NCI-H748 (cell line): Measurements from ENCODE around the gene GMDS.

Experiments used
- DNase-seq: peaks from one replicate; lab custom pipeline; 2025; ENCODE audit not compliant: unreplicated experiment; lab: John Stamatoyannopoulos, UW

The GMDS gene

DNA sequence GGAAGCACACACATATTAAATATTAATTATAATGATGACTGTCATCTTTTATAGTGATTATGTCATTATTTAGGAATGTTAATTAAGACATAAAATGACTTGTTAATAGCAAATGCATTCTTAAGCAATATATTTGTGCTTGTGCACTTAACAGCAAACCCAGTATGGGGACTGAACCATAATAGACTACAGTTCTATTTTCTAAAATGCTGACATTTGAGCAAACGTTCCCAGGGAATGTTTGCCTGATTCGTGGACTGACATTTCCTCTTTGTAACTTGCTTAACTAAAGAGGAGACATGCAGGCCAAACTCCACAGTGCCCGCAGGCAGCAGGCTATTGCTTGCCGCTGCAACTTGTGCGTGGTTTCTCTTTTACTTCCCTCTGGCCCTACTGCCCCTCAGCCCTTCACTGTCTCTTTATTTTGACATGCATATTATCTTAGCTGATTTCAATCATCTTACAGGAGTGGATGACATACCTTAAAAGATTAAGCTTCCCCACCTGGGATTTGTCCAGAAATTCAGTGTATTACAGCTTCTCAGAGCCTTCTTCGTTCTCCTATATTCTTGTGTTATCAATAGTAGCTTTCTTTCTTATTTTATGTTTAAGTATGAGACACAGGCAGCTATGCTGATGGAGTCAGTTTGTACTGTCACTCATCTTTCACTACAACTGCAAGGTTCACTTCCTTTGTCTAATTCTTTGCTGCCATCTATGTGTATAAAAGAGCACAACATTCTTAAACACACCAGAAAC lies 141.5 kb downstream of the GMDS start:
- DNase-seq, result peak; percentile 71

DNA sequence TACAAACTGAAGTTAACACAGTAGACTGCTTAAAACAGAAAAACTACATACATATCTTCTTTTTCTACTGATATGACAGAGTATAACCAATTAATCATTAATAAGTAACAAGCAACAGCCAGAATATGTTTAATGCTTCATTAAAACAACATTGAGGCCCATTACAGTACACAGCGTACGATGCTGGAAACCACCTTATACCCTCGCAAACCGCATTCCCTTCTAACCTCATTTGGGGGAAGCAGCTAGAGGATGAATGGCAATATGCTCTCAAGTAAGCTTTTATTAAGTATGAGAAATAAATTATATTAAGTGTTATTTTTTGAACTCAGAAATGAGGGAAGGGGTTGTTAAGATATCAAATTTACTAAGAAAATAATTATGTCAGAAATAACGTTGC lies 142.4 kb downstream of the GMDS start:
- DNase-seq, result no peak

DNA sequence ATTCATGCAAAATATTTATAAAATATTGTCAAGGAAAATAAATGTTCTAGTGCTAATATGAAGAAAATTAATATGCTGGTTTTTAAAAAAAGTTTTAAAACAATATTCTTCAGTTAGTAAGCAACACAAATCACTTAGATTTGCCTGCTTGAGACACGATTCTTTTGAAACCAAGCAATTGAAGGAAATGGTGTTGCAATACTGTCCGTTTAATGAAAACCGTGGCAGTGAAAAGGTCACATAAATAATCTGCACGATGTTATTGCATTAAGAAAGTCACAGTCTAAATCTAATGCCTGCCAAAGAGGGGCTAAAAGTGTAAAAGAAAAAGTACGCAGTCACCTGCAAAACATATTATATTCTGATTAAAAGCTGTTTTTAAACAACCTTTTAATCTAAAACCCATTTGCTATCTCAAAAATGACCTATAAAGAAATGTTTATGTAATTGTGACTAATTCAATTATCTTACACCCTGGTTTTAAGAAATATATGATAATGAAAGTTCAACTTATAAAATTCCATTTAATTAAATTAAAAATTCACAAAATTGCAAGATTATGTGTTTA lies 143.0 kb downstream of the GMDS start:
- DNase-seq, result no peak

DNA sequence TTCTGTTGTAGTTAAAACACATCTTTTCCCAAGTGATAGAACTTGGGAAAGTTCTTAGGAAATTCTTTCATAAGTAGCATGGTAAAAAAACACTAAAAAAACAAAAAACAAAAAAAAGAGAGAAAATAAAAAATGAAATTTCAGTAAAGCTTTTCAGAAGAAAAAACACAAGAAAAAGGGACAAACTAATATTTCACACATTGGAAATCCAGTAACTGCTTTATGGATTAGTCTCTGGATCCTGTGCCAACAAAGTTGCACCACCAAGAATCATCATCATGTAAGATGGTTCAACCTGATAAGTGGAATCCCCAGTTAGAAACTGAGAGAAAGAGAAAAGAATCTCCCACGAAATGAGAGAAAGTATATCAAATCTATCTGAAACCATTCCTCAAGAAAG lies 144.2 kb downstream of the GMDS start:
- DNase-seq, result no peak

DNA sequence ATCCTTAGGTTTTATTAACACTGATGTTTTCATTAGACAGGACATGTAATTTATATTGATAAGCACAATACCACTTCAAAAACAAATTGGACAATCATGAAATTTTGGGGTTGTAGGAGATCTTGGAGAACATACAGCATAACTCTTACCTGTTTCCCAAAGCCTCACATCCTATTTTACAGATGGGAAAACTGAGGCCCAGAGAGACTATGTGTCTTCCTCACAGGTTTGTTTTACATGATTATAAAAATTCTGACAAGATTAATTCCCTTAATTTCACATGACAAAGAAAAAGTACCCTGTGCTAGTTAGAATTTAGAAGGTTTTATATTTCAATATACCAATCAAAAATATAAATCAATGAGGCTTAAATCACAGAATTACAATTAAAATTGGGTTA lies 145.5 kb downstream of the GMDS start:
- no peak for DNase-seq

DNA sequence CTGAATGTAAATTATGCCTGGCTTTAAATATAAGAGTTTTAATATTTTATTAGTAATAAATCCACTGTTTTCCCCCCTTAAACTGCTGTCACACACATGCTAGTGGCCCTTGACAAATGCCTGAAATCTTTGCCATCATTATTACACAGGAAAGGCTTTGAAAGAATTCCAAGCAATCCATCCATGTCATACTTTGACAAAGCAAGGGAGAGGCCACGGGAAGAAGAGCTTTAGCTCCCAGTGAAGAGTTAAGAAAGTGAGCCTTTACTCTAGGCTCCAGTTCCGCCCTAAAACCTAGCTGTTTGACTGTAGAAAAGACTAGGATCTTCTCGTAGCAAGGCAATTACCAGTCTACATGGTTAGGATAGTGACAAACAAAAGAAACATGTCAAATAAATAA lies 147.9 kb downstream of the GMDS start:
- DNase-seq, result no peak

DNA sequence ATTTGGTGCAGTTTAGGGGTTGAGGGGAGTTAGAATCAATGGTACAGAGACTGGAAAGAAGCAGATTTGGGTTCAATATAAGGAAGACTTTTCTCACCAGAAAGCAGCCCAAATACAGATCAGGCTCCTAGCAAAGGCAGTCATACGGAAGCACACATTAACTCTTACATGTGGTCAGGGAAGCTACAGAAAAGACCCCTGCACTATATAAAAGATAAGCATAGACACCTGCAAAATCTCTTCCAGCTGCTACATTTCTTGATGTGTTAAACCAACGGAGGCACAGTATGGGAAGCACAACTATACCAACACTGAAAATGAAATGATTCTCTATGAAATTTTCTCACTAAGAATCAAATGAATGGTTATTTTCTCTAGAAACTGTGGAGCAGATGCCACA lies 150.8 kb downstream of the GMDS start:
- DNase-seq, result no peak

DNA sequence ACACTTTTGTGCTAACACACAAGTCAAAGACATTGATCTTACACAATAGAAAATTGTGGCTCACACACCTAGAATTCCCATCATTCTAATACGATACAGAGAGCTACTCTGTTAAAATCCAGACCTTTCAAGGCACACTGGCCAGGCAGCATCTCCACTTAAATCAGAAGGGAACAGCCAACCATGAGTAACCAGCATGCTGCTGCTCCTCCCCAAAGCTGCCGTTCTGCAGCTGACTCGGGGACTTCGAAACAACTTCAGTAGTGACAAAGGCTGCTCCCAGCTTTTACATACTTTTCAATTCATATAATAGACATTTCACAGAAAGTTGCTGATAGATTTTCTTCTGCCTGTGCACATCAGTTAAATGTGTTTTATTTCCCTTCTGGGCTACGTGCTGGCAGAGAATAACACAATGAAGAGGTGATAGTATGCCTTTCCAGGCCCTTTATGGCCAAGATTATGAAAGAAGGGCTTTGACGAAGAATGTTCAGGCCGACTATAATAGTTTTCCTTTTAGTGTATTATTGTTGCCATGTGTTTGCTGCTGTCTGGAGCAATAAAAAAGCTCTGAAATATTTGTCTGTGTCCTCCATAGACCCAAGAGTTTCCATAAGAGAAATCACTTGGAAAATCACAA lies 159.0 kb downstream of the GMDS start:
- no peak for DNase-seq

DNA sequence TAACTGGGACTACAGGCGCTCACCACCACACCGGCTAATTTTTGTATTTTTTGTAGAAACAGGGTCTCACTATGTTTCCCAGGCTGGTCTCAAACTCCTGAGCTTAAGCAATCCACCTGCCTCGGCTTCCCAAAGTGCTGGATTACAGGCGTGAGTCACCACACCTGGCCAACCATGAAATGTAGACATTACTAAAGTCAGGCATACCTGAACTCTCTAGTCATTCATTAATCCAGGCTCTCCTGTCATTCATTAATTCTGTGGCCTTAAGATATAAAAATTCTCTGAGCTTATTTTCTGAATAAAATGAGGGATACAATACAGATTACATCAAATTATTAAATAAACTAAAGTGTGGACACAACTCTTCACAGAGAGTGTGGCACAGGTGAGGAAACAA lies 159.7 kb downstream of the GMDS start:
- no peak for DNase-seq

DNA sequence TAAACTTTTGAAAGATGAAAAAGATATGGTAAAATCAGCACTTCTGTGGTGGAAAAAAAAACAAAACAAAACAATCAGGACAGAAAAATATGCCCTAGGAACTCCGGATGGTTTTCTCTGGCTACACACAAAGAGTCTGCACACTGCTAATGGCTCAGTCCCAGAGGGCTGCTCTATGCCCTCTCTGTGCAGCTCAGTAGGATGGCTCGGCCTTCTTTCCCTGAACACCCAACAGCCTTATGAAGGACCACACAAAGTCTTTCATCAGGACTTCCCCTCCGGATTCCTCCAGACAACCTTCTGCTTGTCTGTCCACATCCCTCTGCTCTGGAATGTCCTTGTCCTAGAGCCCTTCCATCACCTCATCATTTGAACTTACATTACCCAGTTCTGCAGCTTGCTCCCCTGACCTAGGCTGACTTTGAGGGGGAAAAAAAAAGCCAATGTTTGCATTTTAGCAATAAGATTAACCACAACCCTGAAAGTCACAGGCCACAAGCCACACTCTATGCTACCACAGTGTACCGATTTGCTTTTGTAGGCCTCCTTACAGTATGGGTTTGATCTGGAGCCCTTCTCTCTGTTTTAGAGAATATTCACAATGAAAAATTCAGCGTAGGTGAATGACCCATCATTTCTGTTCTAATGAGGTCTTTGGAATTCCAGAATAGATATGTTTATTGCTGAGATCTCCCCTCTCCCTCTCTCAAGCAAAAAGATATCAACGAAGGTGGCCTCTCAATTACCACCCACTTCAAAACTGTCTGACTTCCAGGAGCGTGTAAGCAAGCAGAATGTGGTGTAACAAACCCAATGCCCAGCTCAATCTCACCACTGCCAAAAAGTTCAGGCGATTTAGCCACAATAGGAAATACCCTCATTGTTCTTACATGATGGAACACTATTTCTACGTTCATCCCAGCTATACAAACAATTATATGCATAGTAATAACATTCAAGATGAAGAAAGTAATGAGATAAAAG lies 164.0 kb downstream of the GMDS start:
- no peak for DNase-seq

DNA sequence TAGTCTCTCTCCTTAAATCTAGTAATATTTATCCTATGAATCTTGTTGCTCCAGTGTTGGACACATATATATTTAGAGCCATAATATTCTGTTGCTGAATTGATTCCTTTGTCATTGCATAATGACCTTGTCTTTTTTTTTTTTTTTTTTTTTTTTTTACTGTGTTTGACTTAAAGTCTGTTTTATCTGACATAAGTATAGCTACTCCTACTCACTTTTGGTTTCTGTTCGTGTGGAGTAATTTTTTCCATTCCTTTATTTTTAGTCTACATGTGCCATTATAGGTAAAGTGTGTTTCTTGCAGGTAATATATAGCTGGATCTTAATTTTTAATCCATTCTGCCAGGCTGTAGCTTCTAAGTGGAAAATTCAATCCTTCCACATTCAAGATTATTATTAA lies 166.5 kb downstream of the GMDS start:
- no peak for DNase-seq

DNA sequence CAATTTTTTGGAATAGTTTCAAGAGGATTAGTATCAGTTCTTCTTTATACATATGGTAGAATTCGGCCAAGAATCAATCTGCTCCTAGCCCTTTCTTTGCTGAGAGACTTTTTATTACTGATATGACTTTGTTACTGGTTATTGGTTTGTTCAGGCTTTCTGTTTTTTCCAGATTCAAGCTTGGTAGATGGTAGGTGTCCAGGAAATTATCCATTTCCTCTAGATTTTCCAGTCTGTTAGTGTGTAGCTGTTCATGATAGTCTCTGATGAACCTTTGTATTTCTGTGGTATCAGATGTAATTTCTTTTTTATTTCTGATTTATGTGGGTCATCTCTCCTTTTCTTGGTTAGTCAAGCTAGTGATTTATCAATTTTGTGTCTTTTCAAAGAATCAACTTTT lies 167.6 kb downstream of the GMDS start:
- DNase-seq, result no peak

DNA sequence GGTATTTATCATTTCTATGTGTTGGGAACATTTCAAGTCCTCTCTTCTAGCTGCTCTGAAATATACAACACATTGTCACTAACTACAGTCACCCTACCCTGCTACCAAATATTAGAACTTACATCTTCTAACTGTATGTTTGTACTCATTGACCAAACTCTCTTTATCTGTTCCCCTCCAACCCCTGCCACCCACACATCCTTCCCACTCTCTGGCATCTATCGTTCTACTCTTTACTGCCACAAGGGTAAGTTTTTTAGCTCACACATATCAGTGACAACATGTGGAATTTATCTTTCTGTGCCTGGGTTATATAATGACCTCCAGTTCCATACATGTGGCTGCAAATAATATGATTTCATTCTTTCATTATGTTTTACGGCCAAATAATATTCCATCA lies 171.9 kb downstream of the GMDS start:
- no peak for DNase-seq

DNA sequence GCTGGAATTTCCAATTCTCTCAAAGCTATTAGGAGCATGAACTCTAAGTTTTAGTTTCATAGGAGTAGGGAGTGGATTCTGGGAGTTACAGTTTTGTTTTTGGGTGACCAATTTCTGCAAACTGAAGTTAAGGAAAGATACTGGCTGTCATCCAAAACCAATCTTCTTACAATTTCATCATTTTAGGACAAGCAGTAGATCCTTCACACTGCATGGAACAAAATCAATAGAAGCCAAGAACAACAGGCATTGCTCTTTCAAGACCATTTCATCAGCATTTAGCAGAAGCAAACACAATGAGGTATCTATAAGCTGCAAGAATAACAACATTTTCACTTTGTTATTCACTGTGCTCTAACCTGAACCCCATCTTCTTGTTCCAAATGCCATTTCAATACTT lies 173.0 kb downstream of the GMDS start:
- DNase-seq, result no peak

DNA sequence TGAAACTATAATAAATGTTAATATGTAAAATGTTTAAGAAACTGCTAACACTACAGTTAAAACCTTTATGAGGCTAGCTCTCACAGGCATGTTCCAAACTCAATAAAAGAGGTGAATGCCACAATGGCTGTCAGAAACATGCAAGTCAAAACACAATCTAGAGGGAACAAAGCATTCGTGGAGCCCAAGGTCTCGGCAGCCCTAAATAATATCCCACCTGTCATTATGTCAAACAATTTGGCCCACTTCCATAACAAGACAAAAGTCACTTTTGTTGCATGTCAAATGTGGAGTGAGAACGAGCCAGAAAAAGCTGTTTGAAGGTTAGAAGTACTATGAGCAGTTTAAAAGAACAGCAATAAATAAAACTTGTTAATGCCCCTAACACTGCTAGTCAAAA lies 181.9 kb downstream of the GMDS start:
- DNase-seq, result peak; percentile 78

DNA sequence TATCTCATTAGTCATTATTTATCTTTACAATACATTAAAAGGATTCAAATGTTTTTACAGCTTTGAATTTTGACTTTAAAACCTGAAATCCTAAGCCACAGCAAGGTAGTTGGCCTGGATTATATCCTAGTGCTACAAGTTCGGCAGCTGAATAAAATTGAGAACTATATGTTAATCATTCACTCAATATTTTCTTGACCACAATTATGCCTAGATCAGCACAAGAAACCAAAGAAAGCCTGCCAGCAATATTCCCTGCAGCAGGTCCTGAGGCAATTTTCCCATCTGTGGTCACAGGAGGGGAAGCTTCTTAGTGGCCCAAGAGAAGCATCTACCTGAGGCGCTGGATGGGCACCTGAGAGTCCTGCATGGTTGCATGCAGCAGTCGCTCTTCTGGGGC lies 183.5 kb downstream of the GMDS start:
- no peak for DNase-seq

DNA sequence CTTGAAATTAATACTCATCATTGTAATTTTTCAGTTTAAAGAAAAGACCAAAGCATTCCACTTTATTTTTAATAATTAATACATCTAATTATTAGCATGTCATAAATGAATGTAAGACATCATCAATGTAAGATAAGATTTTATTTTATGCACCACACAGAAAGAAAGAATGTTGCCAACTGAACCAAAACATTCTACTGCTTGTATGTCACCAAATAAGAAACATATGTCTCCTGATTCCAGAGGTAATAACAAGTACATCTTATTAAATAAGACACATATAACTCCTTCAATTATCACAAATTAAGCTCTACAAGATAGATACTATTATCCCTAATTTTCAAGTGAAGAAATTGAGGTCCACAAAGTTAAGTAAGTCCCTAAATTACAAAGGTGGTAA lies 189.5 kb downstream of the GMDS start:
- DNase-seq, result no peak

DNA sequence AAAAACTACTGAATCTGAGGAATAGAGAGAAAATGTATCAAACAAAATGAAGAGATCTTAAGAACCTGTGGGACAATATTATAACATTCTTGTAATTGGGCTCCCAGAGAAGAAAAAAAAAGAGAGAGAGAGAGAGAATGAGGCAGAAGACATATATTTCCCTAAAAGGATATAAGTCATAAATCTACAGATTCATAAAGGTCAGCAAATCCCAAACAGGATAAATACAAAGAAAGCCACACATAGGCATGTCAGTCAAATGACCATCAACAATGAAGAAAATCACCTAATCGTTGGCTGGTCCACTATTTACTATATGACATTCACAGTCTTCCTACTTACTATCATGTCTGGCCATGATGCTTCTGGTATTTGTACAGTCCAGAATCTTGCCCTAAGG lies 190.3 kb downstream of the GMDS start:
- no peak for DNase-seq

DNA sequence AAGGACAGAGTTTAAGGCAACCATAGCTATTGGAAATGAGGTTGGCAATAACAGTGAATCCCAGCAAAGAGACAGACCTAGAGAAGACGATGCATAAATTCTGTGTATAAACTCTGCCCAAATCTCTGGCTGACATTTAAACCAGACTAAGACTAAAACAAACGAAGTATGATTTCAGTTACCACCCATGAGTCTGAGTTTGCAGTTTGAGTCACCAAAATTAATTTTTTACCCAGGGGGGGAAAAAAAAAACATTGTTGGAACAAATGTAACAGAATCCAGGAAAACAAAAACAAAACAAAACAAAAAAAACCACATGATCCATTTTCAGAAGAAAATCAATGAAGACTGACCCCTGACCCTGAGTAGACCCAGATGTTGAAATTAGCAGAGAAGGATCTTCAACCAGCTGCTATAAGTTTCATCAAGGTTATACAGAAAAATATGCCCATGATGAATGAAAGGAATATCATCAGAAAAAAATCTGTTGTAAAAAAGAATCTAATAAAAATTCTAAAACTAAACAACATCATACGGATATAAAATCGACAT lies 190.8 kb downstream of the GMDS start:
- no peak for DNase-seq

DNA sequence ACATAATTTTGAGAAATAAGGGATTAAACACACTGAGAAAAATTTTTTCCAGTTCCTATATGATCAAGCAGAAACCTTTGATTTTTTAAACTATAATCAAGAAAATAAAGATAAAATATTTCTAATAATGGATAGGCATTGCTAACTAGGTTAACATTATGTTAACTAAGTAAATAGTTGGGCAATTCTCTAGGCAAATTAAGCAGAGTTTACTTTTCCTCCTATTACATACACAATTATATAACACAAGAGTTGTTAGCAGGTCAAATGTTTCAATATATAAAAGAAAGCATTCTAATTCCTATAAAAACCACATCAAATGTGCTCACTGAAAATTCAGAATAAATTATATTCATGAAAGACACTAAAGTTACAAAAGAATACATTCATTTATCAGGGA lies 191.7 kb downstream of the GMDS start:
- no peak for DNase-seq

DNA sequence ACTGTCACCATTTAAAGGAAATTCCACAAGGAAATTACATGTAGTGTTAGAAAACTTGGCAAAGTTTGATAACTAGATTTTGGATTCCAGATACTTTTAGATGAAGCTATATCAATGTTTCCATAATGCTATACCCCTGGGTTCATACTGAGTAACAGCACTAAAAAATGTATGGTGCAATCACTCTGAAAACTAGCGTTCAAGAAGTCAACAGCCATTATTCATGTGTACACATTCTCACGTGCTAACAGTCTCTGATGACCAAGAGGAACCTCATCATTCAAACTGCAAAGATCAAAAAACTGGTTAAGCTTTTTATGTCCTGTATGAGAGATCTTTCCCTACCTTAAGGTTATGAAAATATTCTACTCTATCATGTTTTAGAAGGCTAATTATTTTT lies 197.6 kb downstream of the GMDS start:
- no peak for DNase-seq
